Measurements from ENCODE around the gene TYMP. TPM values are rescaled to one million over a fixed set of nuclear protein-coding genes. Genes with fewer than 3 reads are reported as not detected.

The TYMP gene
- total RNA-seq, 1 experiment from 2014 or later = 0.58 TPM

GRCh38 chr22:50575426-50575941, 45.7 kb upstream of the TYMP start:
- no peak for TF ChIP-seq EZH2 (IDR thresholded peaks at IDR 0.05; ENCODE audit: borderline replicate concordance, low read depth, low read length, poor library complexity, severe bottlenecking)
- no peak for TF ChIP-seq CTCF (conservative IDR thresholded peaks at IDR 0.05; ENCODE audit: low read depth, low read length)
- no peak overlapping the region for H3K4me3 ChIP-seq (ENCODE audit: low read depth, low read length, poor library complexity, severe bottlenecking)
- H3K36me3 ChIP-seq (ENCODE audit: insufficient read depth, low read length, poor library complexity, severe bottlenecking) = peaks cover 10% of the 10 kb centered on the region
- no peaks in the 10 kb centered on the region for H3K27me3 ChIP-seq (replicated peaks; ENCODE audit: insufficient read depth, low read depth, low read length, poor library complexity)
- ChIA-PET CTCF (no interaction called here), POLR2A (ENCODE audit: low non-redundant PET) (interaction anchor here (0.5 kb wide), 1 partner anchor 263 kb away, joined by 3 read pairs; no protein-coding TSS in a partner anchor)
- H3K27ac ChIP-seq (ENCODE audit: low read depth, low read length, poor library complexity, severe bottlenecking) = no peak overlapping the region
- no peaks in the 10 kb centered on the region for H3K4me1 ChIP-seq (ENCODE audit: insufficient read depth, low read length, poor library complexity, severe bottlenecking)
- no peak for DNase-seq (ENCODE audit: low spot score)
- no TSS peak for BruUV-seq (replicated peaks)
- intact Hi-C loops (cut with micrococcal nuclease; ENCODE audit: unreplicated experiment) = no loop called here
- no peaks in the 10 kb centered on the region for H3K9me3 ChIP-seq (ENCODE audit: low read depth, low read length, poor library complexity, severe bottlenecking)

GRCh38 chr22:50574383-50574755, 44.6 kb upstream of the TYMP start:
- POLR2A ChIA-PET (ENCODE audit: low non-redundant PET) = interaction anchor here (0.6 kb wide), 1 partner anchor 275 kb away, joined by 8 read pairs; no protein-coding TSS in a partner anchor
- intact Hi-C loops (cut with micrococcal nuclease; ENCODE audit: unreplicated experiment) = no loop called here
- TF ChIP-seq EZH2 (IDR thresholded peaks at IDR 0.05; ENCODE audit: borderline replicate concordance, low read depth, low read length, poor library complexity, severe bottlenecking) (no peak), CTCF (conservative IDR thresholded peaks at IDR 0.05; ENCODE audit: low read depth, low read length) (no peak)
- Histone ChIP-seq H3K9me3 (ENCODE audit: low read depth, low read length, poor library complexity, severe bottlenecking) (no peaks in the 10 kb centered on the region), H3K27ac (ENCODE audit: low read depth, low read length, poor library complexity, severe bottlenecking) (no peak overlapping the region), H3K36me3 (ENCODE audit: insufficient read depth, low read length, poor library complexity, severe bottlenecking) (peaks cover 12% of the 10 kb centered on the region), H3K4me3 (ENCODE audit: low read depth, low read length, poor library complexity, severe bottlenecking) (no peak overlapping the region), H3K27me3 (replicated peaks; ENCODE audit: insufficient read depth, low read depth, low read length, poor library complexity) (no peaks in the 10 kb centered on the region), H3K4me1 (ENCODE audit: insufficient read depth, low read length, poor library complexity, severe bottlenecking) (no peaks in the 10 kb centered on the region)
- no TSS peak for BruUV-seq (replicated peaks)
- DNase-seq (ENCODE audit: low spot score) = no peak
- CTCF ChIA-PET = no interaction called here

- ChIA-PET CTCF (no interaction called here), POLR2A (ENCODE audit: low non-redundant PET) (interaction anchor here (0.6 kb wide), 1 partner anchor 274 kb away, joined by 8 read pairs; no protein-coding TSS in a partner anchor)
- no peak for DNase-seq (ENCODE audit: low spot score)
- Histone ChIP-seq H3K36me3 (ENCODE audit: insufficient read depth, low read length, poor library complexity, severe bottlenecking) (peaks cover 12% of the 10 kb centered on the region), H3K4me1 (ENCODE audit: insufficient read depth, low read length, poor library complexity, severe bottlenecking) (no peaks in the 10 kb centered on the region), H3K4me3 (ENCODE audit: low read depth, low read length, poor library complexity, severe bottlenecking) (no peak overlapping the region), H3K9me3 (ENCODE audit: low read depth, low read length, poor library complexity, severe bottlenecking) (no peaks in the 10 kb centered on the region), H3K27me3 (replicated peaks; ENCODE audit: insufficient read depth, low read depth, low read length, poor library complexity) (no peaks in the 10 kb centered on the region), H3K27ac (ENCODE audit: low read depth, low read length, poor library complexity, severe bottlenecking) (no peak overlapping the region)
- intact Hi-C loops (cut with micrococcal nuclease; ENCODE audit: unreplicated experiment) = no loop called here
- TF ChIP-seq EZH2 (IDR thresholded peaks at IDR 0.05; ENCODE audit: borderline replicate concordance, low read depth, low read length, poor library complexity, severe bottlenecking) (no peak), CTCF (conservative IDR thresholded peaks at IDR 0.05; ENCODE audit: low read depth, low read length) (no peak)
- BruUV-seq (replicated peaks) = no TSS peak
These were observed 43.9 kb upstream of the TYMP start for GRCh38 chr22:50573491-50574382.
